ENCODE results near the gene THRB.

Gene THRB

DNA sequence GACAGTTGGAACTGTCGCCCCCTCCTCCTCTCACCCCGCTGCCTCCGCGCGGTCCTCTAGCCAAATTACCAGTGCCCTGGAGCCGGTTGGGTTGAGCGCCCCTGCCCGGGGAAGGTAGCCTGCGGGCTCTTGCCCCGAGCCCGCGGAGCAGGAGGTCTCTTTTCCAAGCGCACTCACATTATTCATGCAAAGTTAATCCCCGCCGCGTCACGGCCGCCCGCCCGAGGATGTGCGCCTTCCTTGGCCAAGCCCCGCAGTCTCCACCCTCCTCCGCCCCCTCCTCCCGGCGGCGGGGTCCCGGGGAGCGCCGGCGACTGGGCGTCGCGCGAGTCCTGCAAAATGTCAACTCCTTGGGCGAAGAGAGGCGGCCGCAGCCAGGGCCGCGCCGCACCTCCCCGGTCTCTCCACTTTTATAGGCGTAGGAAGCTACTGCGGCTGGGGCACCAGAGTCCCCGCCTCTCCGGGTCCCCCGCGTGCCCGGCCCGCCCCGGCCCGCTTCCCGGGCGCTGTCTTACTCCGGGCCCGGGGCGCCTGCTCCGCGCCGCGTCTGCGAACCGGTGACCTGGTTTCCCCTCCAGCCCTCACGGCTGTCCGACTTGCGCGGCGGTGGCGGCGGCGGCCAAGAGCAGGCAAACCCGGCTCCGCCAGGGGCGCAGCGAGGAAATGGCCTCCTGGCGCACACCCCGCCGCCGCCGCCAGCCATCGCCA, at the start of gene THRB:
TSS of gene THRB (minus strand) at position 233 of the 708 bp plus-strand sequence.
- DNase-seq = no peak

DNA sequence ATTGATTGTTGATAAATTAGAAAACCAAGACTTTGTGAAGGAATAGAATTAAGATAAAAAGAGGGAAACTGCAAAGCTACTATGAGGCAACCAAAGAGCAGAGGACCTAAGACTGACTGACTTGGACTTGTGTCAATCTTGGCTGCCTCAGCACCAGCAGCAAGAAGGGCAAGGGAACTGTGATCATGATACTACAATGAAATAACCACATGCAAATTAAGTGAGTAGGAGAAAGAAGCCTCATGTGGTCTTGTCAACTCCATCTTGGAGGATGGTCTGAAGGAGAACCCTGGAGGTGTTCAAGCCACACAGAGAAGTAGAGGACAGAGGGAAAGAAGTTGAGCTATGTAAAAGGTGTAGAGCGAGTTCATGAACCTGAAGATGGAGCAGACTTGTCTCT, 47.3 kb upstream of the THRB start:
- DNase-seq = no peak

DNA sequence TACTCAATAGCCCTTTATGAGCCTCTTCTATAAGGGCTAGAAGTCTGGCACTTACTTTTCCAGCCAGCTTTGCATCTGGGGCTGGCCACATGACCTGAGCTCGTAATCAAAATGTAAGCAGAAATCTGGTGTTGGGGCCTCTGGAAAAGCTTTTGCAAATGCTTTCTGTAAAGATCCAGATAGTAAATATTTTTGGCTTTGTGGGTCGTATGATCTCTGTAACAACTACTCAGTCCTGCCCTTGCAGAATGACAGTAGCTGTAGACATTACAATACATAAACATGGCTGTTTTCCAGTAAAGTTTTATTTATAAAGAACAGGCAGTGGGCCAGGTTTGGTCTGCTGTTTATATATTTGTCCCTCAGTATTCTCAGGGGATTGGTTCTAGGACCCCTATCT, 46.2 kb upstream of the THRB start:
- no peak for DNase-seq

DNA sequence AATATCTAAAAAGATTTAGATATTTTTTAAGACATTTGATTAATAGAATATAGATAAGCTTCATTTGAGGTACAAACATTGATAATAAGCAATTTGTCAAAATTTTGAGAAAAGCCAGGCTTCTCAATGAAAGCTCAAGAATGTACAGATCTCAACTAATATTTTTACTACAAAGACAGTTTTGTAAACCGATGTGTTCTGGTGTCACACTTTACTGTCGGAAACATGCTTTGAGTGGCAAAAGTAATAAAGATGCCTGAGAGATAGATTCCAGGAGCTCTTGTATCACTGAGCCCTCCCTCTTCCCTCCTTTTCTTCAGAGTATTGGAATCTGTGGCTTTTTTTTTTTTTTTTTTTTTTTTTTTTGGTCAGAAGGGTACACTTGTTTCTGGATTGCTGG, 45.0 kb upstream of the THRB start:
- DNase-seq = no peak

DNA sequence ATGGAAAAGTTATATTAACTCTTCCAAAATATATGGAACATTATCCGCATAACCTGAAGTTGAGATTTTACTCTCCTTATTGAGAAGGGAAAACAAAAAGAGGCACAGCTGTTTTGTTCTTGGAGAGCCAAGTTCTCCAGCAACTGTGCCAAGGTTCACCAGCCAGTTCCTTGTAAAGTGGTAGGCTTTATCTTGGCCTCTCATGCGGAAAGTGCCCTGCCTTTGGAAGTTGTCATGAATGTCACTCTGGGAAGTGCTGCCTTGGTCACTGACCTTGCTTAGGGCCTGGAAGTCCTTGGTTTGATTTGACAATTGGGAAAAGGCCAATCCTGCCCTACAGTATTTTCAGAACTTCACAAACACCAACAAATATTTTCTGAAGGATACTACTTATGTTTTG, 44.2 kb upstream of the THRB start:
- no peak for DNase-seq

DNA sequence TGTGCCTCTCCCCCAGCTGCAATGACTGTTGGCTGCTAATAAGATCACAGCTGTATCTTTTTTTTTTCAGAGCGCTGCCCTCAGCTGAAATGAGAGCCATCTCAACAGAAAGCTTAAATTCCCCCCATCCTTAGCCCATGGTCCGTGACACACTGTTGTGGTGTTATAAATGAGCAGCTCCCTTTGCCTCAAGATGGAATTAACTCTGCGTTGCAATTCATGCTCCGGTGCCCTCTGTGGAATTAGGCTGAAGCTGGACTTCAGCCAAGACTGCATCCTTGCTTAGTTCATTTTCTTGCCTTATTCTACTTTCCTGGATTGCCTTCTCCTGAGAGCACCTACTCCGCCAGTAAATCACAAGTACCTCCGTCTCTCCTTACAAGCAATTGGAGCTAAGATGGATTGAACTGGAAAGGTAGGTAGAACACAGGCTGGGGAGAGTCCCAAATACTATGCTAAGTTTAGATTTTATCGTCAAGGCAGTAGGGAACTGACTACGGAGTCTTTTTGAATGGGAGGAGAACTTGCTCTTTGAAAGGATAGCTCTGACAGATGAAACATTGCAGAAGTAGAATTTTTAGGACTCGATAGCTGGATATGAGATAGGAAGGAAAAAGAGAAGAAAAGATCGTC, 39.0 kb upstream of the THRB start:
- DNase-seq = no peak

DNA sequence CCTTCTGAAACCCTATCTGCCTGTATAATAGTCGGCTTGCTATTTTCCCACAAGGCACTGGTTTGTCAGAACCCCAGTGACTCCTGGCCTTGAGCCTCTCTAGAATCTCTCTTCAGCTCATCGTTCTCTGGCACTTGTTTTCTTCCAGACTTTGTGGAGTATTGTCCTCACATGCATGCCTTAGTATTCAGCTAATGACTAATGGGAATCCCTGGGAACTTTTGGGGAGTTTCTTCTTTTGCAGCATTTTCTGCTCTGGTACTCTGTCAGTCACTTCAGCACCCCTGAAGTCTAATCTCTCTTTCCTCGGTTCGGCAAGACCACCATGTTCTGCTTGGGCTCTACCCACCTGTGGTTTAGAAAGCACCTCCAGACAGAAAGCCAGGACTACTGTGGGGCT, 35.8 kb upstream of the THRB start:
- no peak for DNase-seq

DNA sequence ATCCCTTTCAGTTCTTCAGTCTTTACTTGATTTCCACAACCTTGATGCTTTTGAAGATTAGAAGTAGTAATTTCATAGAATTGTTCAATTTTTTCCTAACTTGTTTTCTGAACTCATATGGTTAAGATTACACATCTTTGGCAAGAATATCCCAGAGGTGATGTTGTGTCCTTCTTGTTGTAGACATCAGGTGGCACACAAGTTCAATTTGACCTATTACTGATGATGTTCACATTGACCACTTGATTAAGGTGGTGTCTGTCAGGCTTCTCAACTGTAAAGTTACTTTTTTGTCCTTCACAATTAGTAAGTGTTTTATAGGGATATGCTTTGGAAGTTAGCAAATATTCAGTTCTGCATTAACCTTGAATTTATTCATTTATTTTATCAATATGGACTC, 34.6 kb upstream of the THRB start:
- no peak for DNase-seq

DNA sequence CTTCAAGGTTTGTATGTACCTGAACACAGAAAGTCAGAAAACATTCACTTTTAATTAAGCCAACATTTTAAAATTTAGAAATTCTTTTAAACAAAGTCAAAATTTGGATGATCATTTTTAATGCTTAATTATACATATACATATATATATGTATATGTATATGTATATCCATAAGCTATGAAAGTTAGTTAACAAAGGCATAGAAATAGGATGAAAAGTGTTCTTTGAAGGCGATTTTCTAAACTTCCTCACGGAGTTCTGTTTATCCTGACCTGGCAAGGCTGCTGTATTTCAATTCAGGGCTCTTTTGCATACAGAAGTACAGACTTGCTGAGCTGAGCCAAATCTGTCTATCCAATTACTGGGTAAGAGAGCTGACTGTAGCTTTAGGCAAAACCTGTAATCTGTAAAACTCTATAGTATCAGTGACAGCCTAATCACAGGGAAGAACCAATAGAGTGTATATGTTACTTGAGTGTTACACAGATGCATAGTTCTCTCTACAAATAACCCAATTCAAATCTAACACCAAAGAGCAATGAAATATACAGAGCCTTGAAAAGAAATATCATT, 32.1 kb upstream of the THRB start:
- no peak for DNase-seq

DNA sequence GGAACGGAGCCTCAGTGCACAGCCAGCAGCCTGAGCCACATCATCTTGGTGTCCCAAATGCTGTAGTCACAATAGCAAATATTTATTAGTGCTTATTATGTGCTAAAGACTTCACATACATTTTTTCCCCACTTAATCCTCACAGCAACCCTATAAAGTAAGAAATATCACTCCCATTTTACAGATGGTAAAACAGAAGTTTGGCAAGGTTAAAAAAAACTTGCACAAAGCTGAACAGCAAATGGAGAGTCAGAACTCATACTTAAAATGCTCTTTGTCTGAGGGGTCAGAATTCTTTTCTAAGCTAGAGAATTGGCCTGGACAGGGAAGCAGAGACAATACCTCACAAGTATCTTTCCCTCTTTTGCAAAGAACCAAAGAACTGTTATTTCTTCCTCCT, 30.9 kb upstream of the THRB start:
- no peak for DNase-seq

DNA sequence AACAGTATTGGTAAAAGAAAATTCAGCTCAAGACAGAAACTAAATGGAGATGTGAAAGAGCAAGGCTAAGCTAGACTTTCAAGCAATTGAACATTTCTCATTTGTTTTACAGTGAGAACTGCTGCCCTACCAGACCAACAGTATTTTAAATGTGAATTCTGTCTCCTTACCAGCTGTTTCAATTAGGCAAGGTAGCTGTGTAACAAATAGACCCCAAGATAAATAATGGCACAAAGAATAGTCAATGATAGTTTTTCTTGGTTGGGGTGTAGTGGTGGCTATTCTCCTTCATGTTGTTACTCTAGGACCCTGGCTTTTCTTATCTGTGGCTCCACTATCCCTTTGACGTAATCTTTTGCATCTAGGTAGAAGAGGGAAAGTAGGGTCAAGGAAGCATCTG, 30.4 kb upstream of the THRB start:
- DNase-seq = no peak

DNA sequence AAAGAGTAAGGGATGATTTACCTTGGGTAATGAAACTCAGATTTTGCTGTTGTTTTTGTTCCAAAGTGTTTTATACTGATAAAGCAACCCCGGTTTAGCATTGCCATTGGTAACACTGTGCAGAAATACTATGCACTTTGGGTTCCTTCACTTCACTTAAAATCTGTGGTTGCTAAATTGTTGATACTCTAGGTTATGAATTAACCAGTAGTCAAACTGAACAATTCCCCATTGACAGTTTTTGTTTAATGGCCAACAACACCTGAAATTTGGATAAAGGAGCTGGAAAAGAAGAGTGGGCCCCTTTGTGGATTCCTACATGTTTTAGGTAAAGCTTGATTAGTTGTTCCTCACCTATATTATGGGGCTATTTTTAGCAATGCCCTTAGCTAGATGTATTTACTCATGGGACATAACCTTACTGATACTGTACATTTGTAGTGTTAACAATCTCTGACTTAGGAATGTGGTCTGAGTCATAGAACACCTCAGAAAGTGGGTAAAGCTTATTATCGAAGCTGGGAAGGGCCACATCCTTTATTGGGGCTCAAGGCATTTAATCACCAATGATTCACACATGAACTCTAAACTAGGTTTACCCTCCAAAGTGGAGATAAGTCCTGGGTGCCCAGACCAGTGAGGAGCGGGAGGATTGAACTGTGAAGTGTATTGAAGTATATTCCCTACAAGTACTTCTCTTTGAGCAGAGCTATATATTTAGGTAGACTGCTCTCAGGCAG, 29.5 kb upstream of the THRB start:
- DNase-seq = no peak

DNA sequence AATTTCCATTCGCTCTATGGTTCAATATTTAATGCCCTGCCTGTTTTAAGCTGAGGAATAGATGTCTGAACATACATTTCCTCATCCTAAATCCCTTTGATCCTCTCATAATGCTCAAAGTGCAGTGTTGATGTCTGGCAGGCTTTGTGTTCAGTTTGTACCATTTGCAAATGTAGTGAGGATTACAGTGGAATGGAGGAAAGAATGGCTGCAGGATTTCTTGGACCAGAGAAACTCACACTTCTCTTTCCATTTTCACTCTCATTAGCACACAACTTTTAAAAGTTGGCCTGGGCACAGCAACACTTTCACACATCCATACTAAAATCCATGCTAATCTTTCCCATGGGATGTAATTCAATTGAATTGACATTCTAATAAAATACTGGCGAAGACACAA, 28.6 kb upstream of the THRB start:
- no peak for DNase-seq

DNA sequence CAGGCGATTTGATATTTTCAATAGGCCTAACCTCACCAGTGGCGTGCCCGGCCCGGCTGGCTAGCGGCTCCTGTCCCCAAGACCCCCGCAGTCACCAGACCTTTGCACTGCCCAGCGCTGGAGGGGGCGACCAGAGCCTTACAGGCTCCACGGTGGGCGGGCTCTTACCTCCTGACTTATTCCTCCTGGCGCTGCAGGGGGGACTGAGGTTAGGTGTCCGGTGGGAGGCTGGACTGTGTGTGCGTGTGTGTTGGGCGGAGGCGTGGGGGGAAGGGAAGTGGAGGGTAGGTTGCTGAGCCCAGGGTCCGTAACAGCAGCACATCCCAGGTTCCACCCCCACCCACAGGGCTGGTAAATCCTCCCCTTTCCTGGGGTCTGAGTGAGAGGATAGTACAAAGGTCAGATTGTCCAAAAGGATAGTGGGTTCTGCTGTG, 27.5 kb upstream of the THRB start:
- DNase-seq = no peak

DNA sequence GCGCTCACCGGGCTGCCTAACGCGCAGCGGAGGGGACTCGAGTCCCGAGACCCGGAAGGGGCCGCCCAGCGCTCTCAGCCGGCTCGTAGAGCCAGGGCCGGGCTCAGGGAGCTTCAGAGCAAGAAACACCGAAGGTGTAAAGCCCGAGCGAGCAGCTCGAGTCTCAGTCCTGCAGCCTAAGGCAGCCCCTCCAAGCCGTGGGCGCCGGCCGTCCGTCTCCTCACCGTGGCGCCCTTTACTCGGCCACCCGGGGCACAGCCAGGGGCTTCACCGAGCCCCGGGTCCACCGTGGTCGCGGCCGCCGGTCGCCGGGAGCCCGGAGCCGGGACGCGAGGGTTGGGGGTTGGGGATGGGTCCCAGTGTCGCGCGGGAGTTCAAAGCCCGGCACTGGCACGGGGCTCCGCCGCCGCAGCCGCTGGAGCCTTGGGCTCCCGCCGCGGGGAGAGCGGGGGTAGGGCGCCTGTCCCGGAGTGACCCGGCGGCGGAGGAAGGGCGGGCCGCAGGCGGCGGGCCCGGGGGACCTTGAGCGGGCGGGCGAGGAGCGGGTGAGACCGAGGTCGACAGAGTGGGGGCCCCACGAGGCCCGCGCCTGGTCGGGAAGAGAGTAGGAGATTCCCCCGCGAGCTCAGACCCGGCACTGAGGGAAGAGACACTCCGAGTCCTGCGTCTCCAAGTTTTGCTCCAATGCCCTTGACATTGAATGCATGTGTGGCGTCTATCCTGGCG, 26.9 kb upstream of the THRB start:
- DNase-seq = no peak

DNA sequence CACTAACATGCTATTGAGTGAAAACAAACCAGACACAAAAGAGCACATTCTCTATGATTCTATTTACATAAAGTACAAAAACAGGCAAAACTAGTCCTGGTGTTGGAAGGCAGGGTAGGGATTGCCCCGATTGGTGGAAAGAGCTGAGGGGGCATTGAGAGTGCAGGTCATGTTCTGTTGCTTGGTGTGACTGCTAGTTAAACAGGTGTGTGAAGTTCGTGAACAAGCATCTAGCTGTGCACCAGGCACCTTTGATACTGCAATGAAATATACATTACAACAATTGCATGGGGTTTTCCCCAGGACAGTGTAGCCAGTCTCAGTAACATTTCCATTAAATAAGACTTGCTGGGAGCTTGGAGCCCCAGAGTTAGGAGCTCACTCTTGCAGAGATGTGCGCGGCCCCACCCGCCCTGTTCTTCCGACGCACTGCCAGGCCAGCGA, 26.3 kb upstream of the THRB start:
- DNase-seq = no peak

DNA sequence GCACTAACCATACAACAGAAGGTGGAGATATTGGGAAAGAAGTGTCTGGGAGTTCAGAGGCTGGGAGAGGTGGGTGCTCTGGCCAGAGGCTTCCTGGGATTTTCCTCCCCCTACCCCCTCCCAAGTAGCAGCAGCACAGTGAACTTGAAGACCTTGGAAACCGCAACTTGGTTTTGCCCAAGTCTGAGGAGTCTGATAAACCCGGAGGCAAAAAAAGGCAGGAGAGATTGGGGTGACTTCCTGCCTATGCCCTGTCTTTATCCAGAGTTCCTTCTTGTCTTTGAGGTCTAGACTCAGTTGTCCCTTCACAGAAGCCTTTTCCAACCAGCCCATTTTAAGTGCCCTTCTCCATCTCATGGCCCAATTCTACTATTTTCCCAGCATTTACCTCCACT, 25.4 kb upstream of the THRB start:
- DNase-seq = no peak

DNA sequence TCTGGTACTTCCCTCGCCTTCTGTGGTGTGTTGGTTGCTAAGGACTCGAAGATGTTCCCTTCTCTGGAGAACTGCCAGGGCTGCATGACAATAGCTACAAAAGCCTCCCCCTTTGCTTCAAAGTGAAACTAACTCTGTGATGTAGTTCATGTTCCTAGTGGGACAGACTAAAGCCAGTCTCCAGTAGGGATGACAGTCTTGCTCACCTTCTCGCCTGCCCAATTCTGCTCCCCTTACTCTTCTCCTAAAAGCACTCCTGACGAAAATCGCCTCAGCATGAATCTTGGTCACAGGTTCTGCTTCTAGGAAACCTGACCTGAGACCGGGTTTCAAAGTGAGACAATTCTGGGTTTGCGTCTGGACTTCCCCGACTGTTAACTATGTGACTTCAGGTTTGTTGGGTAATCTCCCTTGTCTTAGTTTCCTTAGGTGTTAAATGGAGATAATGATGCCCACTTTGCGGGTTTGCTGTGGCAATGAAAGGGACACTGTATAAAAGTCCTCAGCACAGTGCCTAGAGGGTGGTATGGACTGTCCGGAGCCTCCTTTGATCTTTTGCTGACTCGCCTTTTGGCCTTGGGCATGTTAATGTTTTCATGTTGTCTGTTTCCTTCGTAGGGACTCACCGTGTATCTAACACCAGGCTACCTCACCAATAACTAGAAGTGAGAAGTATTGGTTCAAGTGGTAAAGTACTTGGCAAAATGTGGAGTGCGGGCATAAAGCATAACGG, 24.9 kb upstream of the THRB start:
- no peak for DNase-seq

DNA sequence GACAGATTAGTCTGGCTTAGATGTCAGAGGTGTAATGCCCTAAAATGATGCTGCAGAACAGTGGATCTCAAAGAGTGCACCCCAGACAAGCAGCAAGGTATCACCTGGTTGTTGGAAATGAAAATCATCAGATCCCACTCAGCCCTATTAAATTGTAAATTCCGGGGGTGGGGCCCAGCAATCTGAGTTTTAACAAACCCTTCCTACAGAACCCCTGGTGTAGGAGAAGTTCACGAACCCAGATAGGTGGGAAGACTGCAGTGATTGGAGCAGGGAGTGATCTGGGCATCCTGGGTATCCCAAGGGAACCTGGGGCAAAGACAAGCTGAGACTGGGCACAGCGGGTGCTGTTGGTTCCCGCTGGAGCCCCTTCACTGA, 24.3 kb upstream of the THRB start:
- no peak for DNase-seq

DNA sequence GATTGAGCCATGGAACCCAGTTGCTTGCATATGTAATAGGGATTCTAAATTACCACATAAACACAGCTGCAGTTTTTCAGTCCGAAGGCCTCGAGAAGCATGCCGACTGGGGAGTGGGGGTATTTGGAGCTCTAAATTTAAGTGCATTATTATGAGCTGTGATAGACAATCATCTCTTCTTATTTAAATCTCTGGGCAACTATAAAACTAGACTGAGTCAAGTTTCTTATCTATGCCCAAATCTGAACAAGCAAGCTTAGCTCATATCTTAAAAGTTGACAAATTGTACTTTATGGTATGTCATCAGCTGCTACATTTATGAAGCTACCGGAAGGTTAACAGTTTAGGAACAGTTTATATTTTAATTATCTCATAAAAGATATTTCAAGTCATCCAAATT, 19.5 kb upstream of the THRB start:
- no peak for DNase-seq

DNA sequence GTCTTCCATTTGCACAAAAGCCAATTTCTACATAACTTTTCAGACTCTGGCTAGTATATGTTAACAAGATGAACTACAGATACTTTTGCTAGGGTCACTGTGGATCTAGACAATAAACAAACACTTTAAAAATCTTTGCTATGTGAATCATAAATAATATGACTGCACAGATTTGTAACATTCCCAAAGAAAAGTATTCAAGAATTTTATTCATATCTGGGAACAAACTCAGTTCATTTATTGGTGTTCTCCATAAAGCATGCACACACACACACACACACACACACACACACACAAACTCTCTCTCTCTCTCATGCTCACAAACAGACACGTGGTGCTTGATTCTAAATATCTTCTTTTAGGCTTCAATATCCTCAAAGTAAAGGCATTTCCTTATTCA, 18.8 kb upstream of the THRB start:
- DNase-seq = no peak

DNA sequence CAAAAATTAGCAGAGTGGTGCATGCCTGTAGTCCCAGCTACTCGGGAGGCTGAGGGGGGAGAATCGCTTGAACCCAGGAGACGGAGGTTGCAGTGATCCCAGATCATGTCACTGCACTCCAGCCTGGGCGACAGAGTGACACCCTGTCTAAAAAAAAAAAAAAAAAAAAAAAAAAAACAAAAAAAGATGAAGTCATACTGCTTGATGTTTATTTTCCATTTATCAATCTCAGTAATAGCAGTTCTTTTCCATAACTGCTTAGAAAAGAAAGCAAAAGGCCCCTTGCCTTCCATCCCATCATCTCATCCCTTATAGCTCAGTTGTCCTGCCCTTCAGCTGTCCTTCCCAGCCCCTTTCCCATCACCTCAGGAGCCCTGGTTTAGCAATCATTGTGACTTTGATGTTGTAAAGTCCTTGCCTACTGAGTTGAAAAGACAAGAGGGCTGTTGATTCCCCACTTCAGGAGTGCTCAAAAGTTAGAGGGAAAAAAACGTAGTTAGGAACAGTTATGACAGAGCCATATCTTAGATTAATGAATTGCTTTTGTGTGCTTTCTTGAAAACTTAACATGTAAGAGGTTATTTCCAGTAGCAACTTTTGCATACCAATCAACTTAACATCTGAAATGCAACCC, 18.0 kb upstream of the THRB start:
- no peak for DNase-seq
